ACC112 (cell line): Measurements from ENCODE around the gene CRYBG3.

Experiments
- H2AFZ ChIP-seq: fragments of 200-600 bp; sonication (generic); one replicate; pipeline ENCODE4 v1.6.0; 2017; ENCODE audit warnings: antibody characterized with exemption, low read length; ENCODE audit not compliant: unreplicated experiment
- H3K27ac ChIP-seq: fragments of 200-600 bp; sonication (generic); 2 replicates; pipeline ENCODE4 v1.5.1; 2014; ENCODE audit warnings: low read depth, mild to moderate bottlenecking, antibody characterized with exemption, low read length, moderate library complexity
- H3K27me3 ChIP-seq: fragments of 200-600 bp; sonication (generic); 2 replicates; pipeline ENCODE4 v1.6.1; 2014; ENCODE audit warnings: mild to moderate bottlenecking, antibody characterized with exemption, low read length, moderate library complexity, mixed read lengths; ENCODE audit not compliant: insufficient read depth
- H3K36me3 ChIP-seq: fragments of 200-600 bp; sonication (generic); 2 replicates; pipeline ENCODE4 v1.6.1; 2016; ENCODE audit warnings: mild to moderate bottlenecking, antibody characterized with exemption, low read length, moderate library complexity, mixed read lengths; ENCODE audit not compliant: insufficient read depth
- H3K4me1 ChIP-seq: fragments of 200-600 bp; sonication (generic); one replicate; pipeline ENCODE4 v1.6.1; 2016; ENCODE audit warnings: low read length, mixed read lengths; ENCODE audit not compliant: insufficient read depth, unreplicated experiment, control insufficient read depth
- H3K4me3 ChIP-seq: fragments of 200-600 bp; sonication (generic); 2 replicates; pipeline ENCODE4 v1.5.1; 2014; ENCODE audit warnings: mild to moderate bottlenecking, low read depth, low read length
- H3K79me2 ChIP-seq: fragments of 200-600 bp; sonication (generic); one replicate; pipeline ENCODE4 v1.6.0; 2016; ENCODE audit warnings: low read length; ENCODE audit not compliant: control insufficient read depth, unreplicated experiment, insufficient read depth

The CRYBG3 gene

DNA sequence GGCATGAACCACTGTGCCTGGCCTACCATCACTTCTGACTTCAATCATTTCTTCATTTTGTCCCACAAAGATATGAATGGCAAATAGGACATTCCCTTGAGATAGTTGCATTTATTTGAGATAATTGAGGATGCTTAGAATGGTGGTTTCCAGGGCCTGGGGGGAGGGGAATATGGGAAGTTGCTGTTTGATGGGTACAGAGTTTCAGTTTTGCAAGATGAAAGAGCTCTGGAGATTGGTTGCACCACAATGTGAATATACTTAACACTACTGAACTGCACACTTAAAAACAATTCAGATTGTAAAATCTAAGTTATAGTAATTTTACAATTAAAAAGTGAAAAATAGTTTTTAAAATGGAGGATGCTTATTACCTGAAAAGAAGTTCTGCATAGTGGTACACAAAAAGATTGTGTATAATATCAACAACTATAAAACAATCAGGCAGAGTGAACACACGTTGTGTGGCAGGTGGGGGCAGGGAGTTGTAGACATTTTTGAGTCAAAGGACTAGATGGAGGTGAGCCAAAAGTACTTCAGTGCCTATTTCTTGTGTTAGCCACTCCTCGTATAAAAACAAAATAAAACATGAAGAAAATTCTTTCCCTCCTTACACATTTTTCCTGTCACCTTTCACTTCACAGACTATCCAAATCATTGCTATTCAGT lies 168.9 kb downstream of the CRYBG3 start:
- Histone ChIP-seq H3K27me3 (peaks cover 24% of the 10 kb centered on the region), H3K36me3 (no peaks in the 10 kb centered on the region), H3K4me3 (no peak overlapping the region), H3K27ac (no peak overlapping the region), H2AFZ (no peak overlapping the region), H3K4me1 (no peaks in the 10 kb centered on the region), H3K79me2 (no peaks in the 10 kb centered on the region)

DNA sequence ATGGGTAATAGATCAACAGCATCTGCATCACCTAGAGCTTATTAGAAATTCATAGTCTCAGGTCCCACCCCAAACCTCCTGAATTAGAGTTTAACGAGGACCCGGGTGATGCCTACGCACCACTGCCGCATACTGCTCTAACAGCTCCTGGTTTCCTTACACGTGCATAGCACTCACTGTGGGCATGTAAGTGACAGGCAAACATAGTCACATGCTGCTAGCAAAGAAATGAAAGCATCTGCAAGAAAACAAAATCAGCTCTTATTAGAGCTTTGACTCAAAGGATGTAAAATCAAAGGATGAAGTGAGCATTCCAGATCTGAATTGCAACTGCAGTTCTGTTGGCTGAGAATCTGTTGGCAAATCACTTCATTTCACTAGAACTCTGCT lies 169.5 kb downstream of the CRYBG3 start:
- Histone ChIP-seq H3K4me1 (no peaks in the 10 kb centered on the region), H3K36me3 (no peaks in the 10 kb centered on the region), H3K4me3 (no peak overlapping the region), H2AFZ (no peak overlapping the region), H3K27me3 (peaks cover 24% of the 10 kb centered on the region), H3K79me2 (no peaks in the 10 kb centered on the region), H3K27ac (no peak overlapping the region)

DNA sequence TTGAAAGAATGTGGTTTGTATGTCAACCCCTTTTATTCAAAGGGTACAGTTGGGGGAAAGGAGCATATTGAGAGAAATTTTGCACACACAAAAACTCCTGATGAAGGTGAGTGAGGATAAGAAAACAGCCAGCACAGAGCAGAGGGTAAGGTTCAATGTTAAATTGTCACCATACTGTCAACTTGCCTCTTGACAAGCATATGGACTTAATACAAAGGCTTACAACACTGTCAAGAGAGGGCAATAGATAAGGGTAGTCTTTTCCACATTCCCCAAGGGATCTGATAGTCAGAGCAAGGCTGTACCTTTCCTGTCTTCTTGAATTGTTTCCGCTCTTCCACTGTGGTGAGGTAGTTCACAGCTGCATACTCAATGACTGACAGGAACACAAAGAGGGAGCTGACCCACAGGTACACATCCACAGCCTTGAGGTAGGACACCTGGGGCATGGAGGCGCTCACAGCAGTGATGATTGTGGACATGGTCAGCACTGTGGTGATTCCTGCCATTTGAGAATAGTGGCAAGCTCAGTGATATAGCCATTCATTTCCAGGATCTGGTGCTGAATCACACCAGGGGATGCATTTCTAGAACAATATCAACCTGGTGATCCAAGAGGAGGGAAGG lies 170.8 kb downstream of the CRYBG3 start:
- H3K36me3 ChIP-seq, result no peaks in the 10 kb centered on the region
- no peak overlapping the region for H2AFZ ChIP-seq
- peaks cover 24% of the 10 kb centered on the region for H3K27me3 ChIP-seq
- no peaks in the 10 kb centered on the region for H3K79me2 ChIP-seq
- no peak overlapping the region for H3K4me3 ChIP-seq
- no peak overlapping the region for H3K27ac ChIP-seq
- no peaks in the 10 kb centered on the region for H3K4me1 ChIP-seq

DNA sequence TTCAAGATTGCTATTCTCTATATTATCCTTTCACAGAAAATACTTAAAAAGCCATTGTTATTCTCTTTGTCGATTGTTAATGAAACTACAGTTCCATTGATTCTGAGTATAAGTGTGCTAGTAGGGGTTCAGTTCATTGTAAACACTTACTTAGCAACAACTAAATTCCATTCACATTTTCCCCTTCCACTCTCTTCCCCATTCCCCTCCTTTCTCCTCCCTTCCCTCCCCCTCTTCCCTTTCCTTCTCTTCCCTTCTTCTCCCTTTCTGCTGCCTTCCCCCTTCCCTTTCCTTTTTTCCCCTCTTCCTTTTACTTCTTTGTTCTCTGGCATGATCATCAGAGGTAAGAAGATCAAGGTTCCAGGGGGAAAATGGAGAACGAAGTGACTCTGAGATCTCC lies 171.7 kb downstream of the CRYBG3 start:
- Histone ChIP-seq H3K27ac (no peak overlapping the region), H3K4me1 (no peaks in the 10 kb centered on the region), H3K36me3 (no peaks in the 10 kb centered on the region), H3K27me3 (peaks cover 29% of the 10 kb centered on the region), H3K4me3 (no peak overlapping the region), H3K79me2 (no peaks in the 10 kb centered on the region), H2AFZ (no peak overlapping the region)

DNA sequence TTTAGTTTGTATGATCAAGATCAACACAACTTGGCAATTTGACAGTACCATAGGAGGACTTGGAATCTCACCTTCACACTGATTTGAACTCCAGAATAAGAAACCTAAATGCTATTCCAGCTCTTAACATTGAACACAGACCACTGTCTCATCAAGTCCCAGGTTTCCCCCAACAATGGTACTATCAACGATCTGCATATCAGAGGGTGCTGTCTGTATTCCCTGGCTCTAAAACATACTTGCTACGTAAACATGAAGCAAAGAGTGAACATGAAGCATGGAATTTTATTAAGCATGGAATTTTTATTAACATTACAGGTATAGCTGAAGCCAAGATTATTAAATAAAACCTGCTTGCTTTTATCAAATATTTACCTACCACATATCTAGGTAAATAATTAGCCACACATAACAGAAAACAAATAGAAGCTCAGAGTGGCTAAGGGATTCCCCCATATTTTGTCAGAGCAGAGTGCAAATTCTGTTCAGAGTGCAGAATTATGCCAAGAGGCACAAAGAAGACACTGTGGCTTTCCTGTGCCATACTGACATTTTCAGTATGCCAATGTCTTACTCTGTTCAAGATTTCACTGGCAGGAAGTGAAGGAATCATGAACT lies 172.6 kb downstream of the CRYBG3 start:
- H3K79me2 ChIP-seq, result no peaks in the 10 kb centered on the region
- no peak overlapping the region for H3K4me3 ChIP-seq
- no peak overlapping the region for H2AFZ ChIP-seq
- H3K27ac ChIP-seq, result no peak overlapping the region
- H3K4me1 ChIP-seq, result no peaks in the 10 kb centered on the region
- H3K27me3 ChIP-seq, result peaks cover 34% of the 10 kb centered on the region
- no peaks in the 10 kb centered on the region for H3K36me3 ChIP-seq
